DOHH2 (cell line): Measurements from ENCODE around the gene COL25A1.
A peak's percentile ranks its signal among the peaks of the same experiment; 100 is the strongest.

Experiments
- H3F3A ChIP-seq: fragments of 200-600 bp; sonication (generic), shearing (Covaris generic); 2 replicates; pipeline ENCODE4 v1.6.0; 2016; ENCODE audit warnings: antibody characterized with exemption, mild to moderate bottlenecking; ENCODE audit not compliant: control insufficient read depth, insufficient read depth
- H3K27ac ChIP-seq: fragments of 200-600 bp; sonication (generic); 2 replicates; pipeline ENCODE4 v1.5.1; 2014; ENCODE audit warnings: low read depth, mild to moderate bottlenecking, low read length, moderate library complexity
- H3K27me3 ChIP-seq: fragments of 200-600 bp; sonication (generic); 2 replicates; pipeline ENCODE4 v1.6.1; 2014; ENCODE audit warnings: mild to moderate bottlenecking, low read length, mixed read lengths; ENCODE audit not compliant: control insufficient read depth
- H3K36me3 ChIP-seq: fragments of 200-600 bp; sonication (generic); 2 replicates; pipeline ENCODE4 v1.6.1; 2014; ENCODE audit warnings: mild to moderate bottlenecking, low read length, moderate library complexity, mixed read lengths; ENCODE audit not compliant: control insufficient read depth
- H3K4me1 ChIP-seq: fragments of 200-600 bp; sonication (generic); 2 replicates; pipeline ENCODE4 v1.6.1; 2014; ENCODE audit warnings: mild to moderate bottlenecking, low read length, mixed read lengths; ENCODE audit not compliant: control insufficient read depth
- H3K4me2 ChIP-seq: fragments of 200-600 bp; sonication (generic); 2 replicates; pipeline ENCODE4 v1.6.0; 2014; ENCODE audit warnings: mild to moderate bottlenecking, low read length, moderate library complexity
- H3K4me3 ChIP-seq: fragments of 200-600 bp; sonication (generic); 2 replicates; pipeline ENCODE4 v1.5.1; 2014; ENCODE audit warnings: mild to moderate bottlenecking, low read length, mixed read lengths
- H3K79me2 ChIP-seq: fragments of 200-600 bp; sonication (generic); 2 replicates; pipeline ENCODE4 v1.6.1; 2014; ENCODE audit warnings: mild to moderate bottlenecking, low read length, mixed read lengths; ENCODE audit not compliant: control insufficient read depth
- H3K9me2 ChIP-seq: fragments of 200-600 bp; sonication (generic); replicated peaks from 2 replicates; pipeline ENCODE4 v1.6.1; 2014; ENCODE audit warnings: mild to moderate bottlenecking, low read length, mixed read lengths; ENCODE audit not compliant: control insufficient read depth
- H3K9me3 ChIP-seq: fragments of 200-600 bp; sonication (generic); 2 replicates; pipeline ENCODE4 v1.6.1; 2014; ENCODE audit warnings: antibody characterized with exemption, low read length, mixed read lengths; ENCODE audit not compliant: control insufficient read depth, insufficient read depth
- H4K20me1 ChIP-seq: fragments of 200-600 bp; sonication (generic); 2 replicates; pipeline ENCODE4 v1.6.0; 2014; ENCODE audit warnings: low read depth, mild to moderate bottlenecking, antibody characterized with exemption, low read length, moderate library complexity; ENCODE audit not compliant: control insufficient read depth, insufficient read depth
- CTCF ChIP-seq: fragments of 200-600 bp; sonication (generic); IDR thresholded peaks from one replicate; pipeline ENCODE4 v1.5.1; 2014; ENCODE audit warnings: antibody characterized with exemption, mild to moderate bottlenecking, low read depth, low read length; ENCODE audit not compliant: poor library complexity, severe bottlenecking
- EZH2phosphoT487 ChIP-seq: fragments of 200-600 bp; sonication (generic); IDR thresholded peaks from 2 replicates; pipeline ENCODE4 v1.6.1; 2017; ENCODE audit warnings: borderline replicate concordance, mild to moderate bottlenecking, antibody characterized with exemption, low read length, moderate library complexity, mixed read lengths

COL25A1 gene

GRCh38 chr4:108850219-108850649 lies 452.2 kb downstream of the COL25A1 start:
- no peak for TF ChIP-seq EZH2phosphoT487
- Histone ChIP-seq H3K79me2 (no peaks in the 10 kb centered on the region), H3K27ac (no peak overlapping the region), H3F3A (no peaks in the 10 kb centered on the region), H3K4me2 (peak overlapping the region; percentile 47), H3K4me3 (peak overlapping the region; percentile 1; the same call in 1 of the 2 replicates), H3K9me2 (no peaks in the 10 kb centered on the region), H4K20me1 (no peaks in the 10 kb centered on the region), H3K36me3 (no peaks in the 10 kb centered on the region), H3K9me3 (no peaks in the 10 kb centered on the region), H3K4me1 (peaks cover 18% of the 10 kb centered on the region), H3K27me3 (no peaks in the 10 kb centered on the region)

DNA sequence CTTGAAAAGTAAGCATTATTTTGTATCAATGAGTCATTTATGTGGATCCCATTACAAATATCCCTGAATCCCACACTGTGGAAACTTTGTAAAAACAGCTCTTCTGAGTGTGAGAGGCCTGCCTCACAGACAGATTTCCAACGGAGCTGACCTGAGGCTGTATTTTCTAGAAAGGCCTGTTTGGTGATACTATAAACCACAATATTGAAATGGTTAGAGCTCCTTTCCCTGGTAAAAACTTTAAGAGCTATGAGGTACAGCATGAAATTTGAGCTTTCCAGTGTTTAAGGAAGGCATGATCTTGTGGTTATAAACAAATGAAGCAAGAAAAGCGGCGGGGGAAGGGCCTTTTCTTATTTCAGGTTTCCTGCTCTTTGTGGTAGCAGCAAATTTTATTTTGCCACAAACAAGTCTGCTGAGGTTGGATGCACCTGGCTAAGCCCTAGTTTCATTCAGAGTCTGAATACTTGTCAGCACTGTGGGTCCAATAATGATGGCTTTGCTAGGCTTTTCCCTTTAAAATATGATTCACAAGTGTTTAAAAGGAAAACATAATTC lies 452.8 kb downstream of the COL25A1 start:
- H3K36me3 ChIP-seq: no peaks in the 10 kb centered on the region
- peaks cover 18% of the 10 kb centered on the region for H3K4me1 ChIP-seq
- H3K9me2 ChIP-seq: no peaks in the 10 kb centered on the region
- no peaks in the 10 kb centered on the region for H3K27me3 ChIP-seq
- no peaks in the 10 kb centered on the region for H4K20me1 ChIP-seq
- H3K27ac ChIP-seq: no peak overlapping the region
- no peaks in the 10 kb centered on the region for H3F3A ChIP-seq
- TF ChIP-seq CTCF (no peak), EZH2phosphoT487 (no peak)
- H3K9me3 ChIP-seq: no peaks in the 10 kb centered on the region
- peak overlapping the region; percentile 11; the same call in 1 of the 2 replicates for H3K4me3 ChIP-seq
- H3K79me2 ChIP-seq: no peaks in the 10 kb centered on the region
- peak overlapping the region; percentile 47 for H3K4me2 ChIP-seq

GRCh38 chr4:108846568-108846967 lies 455.9 kb downstream of the COL25A1 start:
- TF ChIP-seq CTCF: no peak
- no peak for TF ChIP-seq EZH2phosphoT487
- Histone ChIP-seq H3K36me3 (no peaks in the 10 kb centered on the region), H3K4me1 (peaks cover 18% of the 10 kb centered on the region), H3K4me3 (no peak overlapping the region), H3K4me2 (no peak overlapping the region), H3F3A (no peaks in the 10 kb centered on the region), H3K27ac (no peak overlapping the region), H3K9me3 (no peaks in the 10 kb centered on the region), H3K79me2 (no peaks in the 10 kb centered on the region), H3K27me3 (0 out of 2 replicates have a peak, but pooled peaks cover under 1% of the 10 kb centered on the region), H4K20me1 (no peaks in the 10 kb centered on the region), H3K9me2 (no peaks in the 10 kb centered on the region)

GRCh38 chr4:108840426-108840975 lies 462.0 kb downstream of the COL25A1 start:
- Histone ChIP-seq H3K9me3 (no peaks in the 10 kb centered on the region), H3K4me1 (no peaks in the 10 kb centered on the region), H3K27me3 (peaks cover 3% of the 10 kb centered on the region; the same call in 1 of the 2 replicates), H3K4me3 (no peak overlapping the region), H3K36me3 (no peaks in the 10 kb centered on the region), H3K27ac (no peak overlapping the region), H3K9me2 (no peaks in the 10 kb centered on the region), H4K20me1 (no peaks in the 10 kb centered on the region), H3K4me2 (no peak overlapping the region), H3K79me2 (no peaks in the 10 kb centered on the region), H3F3A (no peaks in the 10 kb centered on the region)
- TF ChIP-seq CTCF (no peak), EZH2phosphoT487 (no peak)
